22Rv1 (cell line): ENCODE results near the gene NRXN3.

Experiments
- CTCF ChIP-seq: fragments of 450-650 bp; IDR thresholded peaks from 2 replicates; pipeline ENCODE4 v1.5.1; 2017; ENCODE audit warnings: mild to moderate bottlenecking
- ZFX ChIP-seq: fragments of 450-650 bp; IDR thresholded peaks from 2 replicates; pipeline ENCODE4 v1.6.1; 2017; ENCODE audit warnings: antibody characterized with exemption, borderline replicate concordance

- TF ChIP-seq CTCF (no peak), ZFX (no peak)
These were observed 285.8 kb downstream of the NRXN3 start for GRCh38 chr14:78455896-78456435.
